HCT116 (cell line): ENCODE data around the gene SNTG2. TPM values are rescaled to one million over a fixed set of nuclear protein-coding genes. Genes with fewer than 3 reads are reported as not detected.

Experiments used
- ATAC-seq: fragments of 200-7000 bp; cut with Tn5 transposase; 2 replicates; pipeline ENCODE4 v1.9.1; 2020; ENCODE audit warnings: mild to moderate bottlenecking, moderate library complexity
- BruUV-seq: library from RNA; stranded (reverse); fragments of 400-500 nt; replicated peaks from 2 replicates; lab custom pipeline; 2021; lab: Mats Ljungman, UMichigan
- CTCF ChIA-PET: fragments of 300-600 bp; sonication (Branson Sonifier 250); formaldehyde crosslinking; loops from one replicate; lab custom pipeline; 2021; ENCODE audit warnings: antibody characterized with exemption; lab: Charles Lee
- POLR2A ChIA-PET: fragments of 300-600, 350-600 bp; sonication (Branson Sonifier 250); formaldehyde crosslinking; loops from one replicate; lab custom pipeline; 2021; ENCODE audit warnings: antibody characterized with exemption; lab: Charles Lee
- RAD21 ChIA-PET, 2 experiments: fragments of 300-600 bp; sonication (Branson Sonifier 250); formaldehyde crosslinking; loops; one replicate each; lab custom pipeline; 2023; ENCODE audit warnings: low total read pairs in 2 of 2; ENCODE audit not compliant: uncharacterized antibody in 2 of 2, unreplicated experiment in 2 of 2, low non-redundant PET in 1 of 2; lab: Charles Lee
- DNase-seq: peaks from one replicate; pipeline ENCODE4 v3.0.0-alpha.2; 2010; ENCODE audit warnings: low read depth, low spot score
- H2AFZ ChIP-seq: fragments of 200-600 bp; shearing (Covaris generic), sonication (generic); 2 replicates; pipeline ENCODE4 v1.6.1; 2017; ENCODE audit warnings: low read depth, mixed run types, mixed read lengths, antibody characterized with exemption, low read length; ENCODE audit not compliant: poor library complexity, severe bottlenecking
- H3K27ac ChIP-seq: 2 replicates; pipeline ENCODE4 v1.5.1; 2012; ENCODE audit warnings: low read depth, low read length
- H3K27me3 ChIP-seq: fragments of 200-600 bp; sonication (generic); 2 replicates; pipeline ENCODE4 v1.6.1; 2016; ENCODE audit warnings: mixed run types, low read length, mixed read lengths; ENCODE audit not compliant: insufficient read depth
- H3K36me3 ChIP-seq, 2 experiments: fragments of 200-500 bp in 1 of 2; fragments of 200-600 bp in 1 of 2; sonication (Bioruptor generic) in 1 of 2; sonication (generic) in 1 of 2; 2 replicates each; pipeline versions ENCODE4 v1.5.1 to v1.6.1; 2014 to 2016; ENCODE audit warnings: low read length in 2 of 2, inconsistent platforms in 1 of 2, mixed read lengths in 1 of 2, mixed run types in 1 of 2; ENCODE audit not compliant: insufficient read depth in 2 of 2, control insufficient read depth in 1 of 2
- H3K4me1 ChIP-seq, 2 experiments: fragments of 200-600 bp in 1 of 2; sonication (generic) in 1 of 2; 2 replicates each; pipeline versions ENCODE4 v1.5.1 to v1.6.1; 2012 to 2017; ENCODE audit warnings: low read length in 2 of 2, inconsistent platforms in 1 of 2, mild to moderate bottlenecking in 1 of 2, mixed read lengths in 1 of 2, mixed run types in 1 of 2, moderate library complexity in 1 of 2; ENCODE audit not compliant: insufficient read depth in 2 of 2, control insufficient read depth in 1 of 2
- H3K4me2 ChIP-seq: fragments of 200-600 bp; sonication (generic); 2 replicates; pipeline ENCODE4 v1.6.1; 2017; ENCODE audit warnings: mixed run types, low read length, mixed read lengths
- H3K4me3 ChIP-seq, 2 experiments: fragments of 200-600 bp in 1 of 2; sonication (generic) in 1 of 2; replicated peaks in 1 of 2; 2 replicates each; pipeline ENCODE4 v1.5.1; 2011 to 2016; ENCODE audit warnings: low read length in 2 of 2, control low read depth in 1 of 2, low read depth in 1 of 2, mild to moderate bottlenecking in 1 of 2, mixed read lengths in 1 of 2, mixed run types in 1 of 2
- H3K79me2 ChIP-seq: fragments of 200-600 bp; sonication (generic); 2 replicates; pipeline ENCODE4 v1.6.1; 2017; ENCODE audit warnings: mild to moderate bottlenecking, mixed run types, low read length, moderate library complexity, mixed read lengths; ENCODE audit not compliant: insufficient read depth
- H3K9ac ChIP-seq: fragments of 200-600 bp; sonication (generic); 2 replicates; pipeline ENCODE4 v1.6.1; 2016; ENCODE audit warnings: low read length, mixed read lengths
- H3K9me2 ChIP-seq: fragments of 200-600 bp; sonication (generic), shearing (Covaris generic); 2 replicates; pipeline ENCODE4 v1.6.1; 2017; ENCODE audit warnings: mixed run types, mild to moderate bottlenecking, moderate library complexity; ENCODE audit not compliant: insufficient read depth
- H3K9me3 ChIP-seq, 2 experiments: fragments of 200-500 bp in 1 of 2; fragments of 200-600 bp in 1 of 2; sonication (Bioruptor generic) in 1 of 2; sonication (generic) in 1 of 2; 2 replicates each; pipeline ENCODE4 v1.6.1; 2014 to 2017; ENCODE audit warnings: low read length in 2 of 2, mixed read lengths in 2 of 2, inconsistent platforms in 1 of 2, low read depth in 1 of 2, mild to moderate bottlenecking in 1 of 2, mixed run types in 1 of 2, moderate library complexity in 1 of 2; ENCODE audit not compliant: control insufficient read depth in 1 of 2, insufficient read depth in 1 of 2
- H4K20me1 ChIP-seq: fragments of 200-600 bp; sonication (generic), shearing (Covaris generic); 2 replicates; pipeline ENCODE4 v1.6.1; 2017; ENCODE audit warnings: mixed run types, mild to moderate bottlenecking, moderate library complexity; ENCODE audit not compliant: insufficient read depth
- CBX3 ChIP-seq: IDR thresholded peaks from 2 replicates; pipeline ENCODE4 v1.6.1; 2012; ENCODE audit warnings: low read depth
- CEBPB ChIP-seq: IDR thresholded peaks from 2 replicates; pipeline ENCODE4 v1.6.1; 2012; ENCODE audit warnings: low read depth
- ELF1 ChIP-seq: IDR thresholded peaks from 2 replicates; pipeline ENCODE4 v1.6.1; 2012; ENCODE audit warnings: low read depth, borderline replicate concordance
- EZH2 ChIP-seq: fragments of 200-600 bp; sonication (generic); IDR thresholded peaks from 2 replicates; pipeline ENCODE4 v1.6.1; 2017; ENCODE audit warnings: antibody characterized with exemption, mixed run types
- EZH2phosphoT487 ChIP-seq: fragments of 200-600 bp; IDR thresholded peaks from 2 replicates; pipeline ENCODE4 v1.6.1; 2018; ENCODE audit warnings: antibody characterized with exemption, borderline replicate concordance
- FOSL1 ChIP-seq: IDR thresholded peaks from 2 replicates; pipeline ENCODE4 v1.6.1; 2012; ENCODE audit warnings: low read depth
- POLR2A ChIP-seq: IDR thresholded peaks from 2 replicates; pipeline ENCODE4 v1.7.0; 2011; ENCODE audit warnings: borderline replicate concordance; ENCODE audit not compliant: insufficient read depth, insufficient read length; ENCODE audit errors: extremely low read depth
- POLR2AphosphoS5 ChIP-seq: IDR thresholded peaks from 2 replicates; pipeline ENCODE4 v1.6.1; 2011; ENCODE audit warnings: mild to moderate bottlenecking, low read depth, low read length, moderate library complexity
- RAD21 ChIP-seq: IDR thresholded peaks from 2 replicates; pipeline ENCODE4 v1.6.1; 2012; ENCODE audit warnings: low read depth, mild to moderate bottlenecking
- SIN3A ChIP-seq: IDR thresholded peaks from 2 replicates; pipeline ENCODE4 v1.6.1; 2012; ENCODE audit warnings: low read depth
- SRF ChIP-seq: IDR thresholded peaks from 2 replicates; pipeline ENCODE4 v1.6.1; 2012; ENCODE audit warnings: low read depth
- TCF7L2 ChIP-seq: IDR thresholded peaks from 2 replicates; pipeline ENCODE4 v1.7.0; 2011; ENCODE audit warnings: borderline replicate concordance, inconsistent platforms; ENCODE audit not compliant: insufficient read depth, insufficient read length; ENCODE audit errors: extremely low read depth
- YY1 ChIP-seq: IDR thresholded peaks from 2 replicates; pipeline ENCODE4 v1.6.1; 2011; ENCODE audit warnings: low read length, low read depth, moderate library complexity, mild to moderate bottlenecking; ENCODE audit not compliant: insufficient replicate concordance; ENCODE audit errors: extremely low read depth
- ZFX ChIP-seq: fragments of 450-650 bp; IDR thresholded peaks from 2 replicates; pipeline ENCODE4 v1.6.1; 2017
- ZNF274 ChIP-seq: fragments of 200-500 bp; sonication (Bioruptor generic); IDR thresholded peaks from 2 replicates; pipeline ENCODE4 v1.6.1; 2014; ENCODE audit warnings: mild to moderate bottlenecking, low read depth, low read length, inconsistent platforms
- intact Hi-C: fragments of 100-400 bp; cut with micrococcal nuclease; formaldehyde crosslinking; loops from 2 replicates; pipeline ENCODE4 v1.10.0; 2022
- total RNA-seq: library from RNA; stranded (reverse); gene quantifications from one replicate; pipeline ENCODE4 v1.2.1, GENCODE V29; 2021; ENCODE audit not compliant: unreplicated experiment
- TF ChIP-seq, protein P1 (sequence below), 3 experiments: fragments of 200-600 bp in 1 of 3; sonication (generic) in 1 of 3; IDR thresholded peaks in 2 of 3; conservative IDR thresholded peaks in 1 of 3; 2 replicates each; pipeline ENCODE4 v1.5.1; 2012 to 2017; ENCODE audit warnings: low read depth in 2 of 3, low read length in 2 of 3, antibody characterized with exemption in 1 of 3, borderline replicate concordance in 1 of 3, control low read depth in 1 of 3, mild to moderate bottlenecking in 1 of 3, mixed read lengths in 1 of 3, mixed run types in 1 of 3, moderate library complexity in 1 of 3; ENCODE audit not compliant: insufficient read depth in 1 of 3
- TF ChIP-seq, protein P2 (sequence below): IDR thresholded peaks from 2 replicates; pipeline ENCODE4 v1.6.1; 2012; ENCODE audit warnings: low read depth
- TF ChIP-seq, protein P3 (sequence below): IDR thresholded peaks from 2 replicates; pipeline ENCODE4 v1.6.1; 2012
- TF ChIP-seq, protein P4 (sequence below): IDR thresholded peaks from 2 replicates; pipeline ENCODE4 v1.6.1; 2011; ENCODE audit warnings: mild to moderate bottlenecking, low read length, moderate library complexity; ENCODE audit not compliant: insufficient replicate concordance; ENCODE audit errors: extremely low read depth

Gene SNTG2
- total RNA-seq, 1 experiment from 2014 or later: not detected

DNA sequence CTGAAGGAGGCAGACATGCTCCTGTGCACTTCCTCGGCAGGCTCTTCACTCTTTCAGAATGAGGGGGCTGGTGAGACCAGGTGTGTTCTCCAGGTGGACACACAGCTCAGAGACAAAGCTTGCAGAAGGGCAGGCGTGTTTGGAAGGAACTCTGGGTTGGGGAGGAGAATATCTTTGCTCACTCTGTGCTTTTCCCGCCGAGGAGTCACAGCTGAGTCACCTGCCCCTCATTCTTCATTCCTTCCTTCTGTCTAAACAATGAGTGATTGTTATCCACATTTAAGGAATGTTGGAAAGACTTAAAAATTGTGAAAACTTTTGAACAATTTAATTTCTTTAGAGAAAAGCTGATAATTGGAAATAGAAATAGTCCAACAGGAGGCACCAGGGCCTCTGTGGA, 336.3 kb downstream of the SNTG2 start:
- ATAC-seq (no peak), DNase-seq (no peak)
- H3K4me3 ChIP-seq: no peak overlapping the region
- H3K9me3 ChIP-seq: no peaks in the 10 kb centered on the region
- H3K4me1 ChIP-seq: no peaks in the 10 kb centered on the region; a peak in 1 of 4 replicates
- no peak overlapping the region for H3K27ac ChIP-seq
- H3K27me3 ChIP-seq: 0 out of 2 replicates have a peak, but pooled peaks cover 4% of the 10 kb centered on the region
- BruUV-seq: no TSS peak
- ChIA-PET CTCF (no interaction called here), RAD21 (no interaction called here), POLR2A (no interaction called here)
- no peaks in the 10 kb centered on the region for H3K9me2 ChIP-seq
- H3K36me3 ChIP-seq: no peaks in the 10 kb centered on the region
- intact Hi-C loops: no loop called here
- H3K4me2 ChIP-seq: no peak overlapping the region
- no peaks in the 10 kb centered on the region for H4K20me1 ChIP-seq
- H3K79me2 ChIP-seq: no peaks in the 10 kb centered on the region
- no peak overlapping the region for H2AFZ ChIP-seq
- no peak for TF ChIP-seq TCF7L2
- TF ChIP-seq, protein P1, sequence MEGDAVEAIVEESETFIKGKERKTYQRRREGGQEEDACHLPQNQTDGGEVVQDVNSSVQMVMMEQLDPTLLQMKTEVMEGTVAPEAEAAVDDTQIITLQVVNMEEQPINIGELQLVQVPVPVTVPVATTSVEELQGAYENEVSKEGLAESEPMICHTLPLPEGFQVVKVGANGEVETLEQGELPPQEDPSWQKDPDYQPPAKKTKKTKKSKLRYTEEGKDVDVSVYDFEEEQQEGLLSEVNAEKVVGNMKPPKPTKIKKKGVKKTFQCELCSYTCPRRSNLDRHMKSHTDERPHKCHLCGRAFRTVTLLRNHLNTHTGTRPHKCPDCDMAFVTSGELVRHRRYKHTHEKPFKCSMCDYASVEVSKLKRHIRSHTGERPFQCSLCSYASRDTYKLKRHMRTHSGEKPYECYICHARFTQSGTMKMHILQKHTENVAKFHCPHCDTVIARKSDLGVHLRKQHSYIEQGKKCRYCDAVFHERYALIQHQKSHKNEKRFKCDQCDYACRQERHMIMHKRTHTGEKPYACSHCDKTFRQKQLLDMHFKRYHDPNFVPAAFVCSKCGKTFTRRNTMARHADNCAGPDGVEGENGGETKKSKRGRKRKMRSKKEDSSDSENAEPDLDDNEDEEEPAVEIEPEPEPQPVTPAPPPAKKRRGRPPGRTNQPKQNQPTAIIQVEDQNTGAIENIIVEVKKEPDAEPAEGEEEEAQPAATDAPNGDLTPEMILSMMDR (IDR thresholded peaks at IDR 0.05 in 2 of 3, conservative IDR thresholded peaks at IDR 0.05 in 1 of 3; ENCODE audit: borderline replicate concordance in 1 of 3, insufficient read depth in 1 of 3, low read depth in 2 of 3, low read length in 2 of 3): no peak
- TF ChIP-seq YY1: no peak
- TF ChIP-seq POLR2A: no peak
- TF ChIP-seq POLR2AphosphoS5: no peak
- TF ChIP-seq ELF1: no peak
- no peak for TF ChIP-seq RAD21
- TF ChIP-seq, protein P2, sequence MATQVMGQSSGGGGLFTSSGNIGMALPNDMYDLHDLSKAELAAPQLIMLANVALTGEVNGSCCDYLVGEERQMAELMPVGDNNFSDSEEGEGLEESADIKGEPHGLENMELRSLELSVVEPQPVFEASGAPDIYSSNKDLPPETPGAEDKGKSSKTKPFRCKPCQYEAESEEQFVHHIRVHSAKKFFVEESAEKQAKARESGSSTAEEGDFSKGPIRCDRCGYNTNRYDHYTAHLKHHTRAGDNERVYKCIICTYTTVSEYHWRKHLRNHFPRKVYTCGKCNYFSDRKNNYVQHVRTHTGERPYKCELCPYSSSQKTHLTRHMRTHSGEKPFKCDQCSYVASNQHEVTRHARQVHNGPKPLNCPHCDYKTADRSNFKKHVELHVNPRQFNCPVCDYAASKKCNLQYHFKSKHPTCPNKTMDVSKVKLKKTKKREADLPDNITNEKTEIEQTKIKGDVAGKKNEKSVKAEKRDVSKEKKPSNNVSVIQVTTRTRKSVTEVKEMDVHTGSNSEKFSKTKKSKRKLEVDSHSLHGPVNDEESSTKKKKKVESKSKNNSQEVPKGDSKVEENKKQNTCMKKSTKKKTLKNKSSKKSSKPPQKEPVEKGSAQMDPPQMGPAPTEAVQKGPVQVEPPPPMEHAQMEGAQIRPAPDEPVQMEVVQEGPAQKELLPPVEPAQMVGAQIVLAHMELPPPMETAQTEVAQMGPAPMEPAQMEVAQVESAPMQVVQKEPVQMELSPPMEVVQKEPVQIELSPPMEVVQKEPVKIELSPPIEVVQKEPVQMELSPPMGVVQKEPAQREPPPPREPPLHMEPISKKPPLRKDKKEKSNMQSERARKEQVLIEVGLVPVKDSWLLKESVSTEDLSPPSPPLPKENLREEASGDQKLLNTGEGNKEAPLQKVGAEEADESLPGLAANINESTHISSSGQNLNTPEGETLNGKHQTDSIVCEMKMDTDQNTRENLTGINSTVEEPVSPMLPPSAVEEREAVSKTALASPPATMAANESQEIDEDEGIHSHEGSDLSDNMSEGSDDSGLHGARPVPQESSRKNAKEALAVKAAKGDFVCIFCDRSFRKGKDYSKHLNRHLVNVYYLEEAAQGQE: no peak
- no peak for TF ChIP-seq FOSL1
- TF ChIP-seq SRF: no peak
- no peak for TF ChIP-seq CBX3
- no peak for TF ChIP-seq ZNF274
- no peak for TF ChIP-seq EZH2
- TF ChIP-seq ZFX: no peak
- no peak for TF ChIP-seq EZH2phosphoT487
- TF ChIP-seq, protein P3, sequence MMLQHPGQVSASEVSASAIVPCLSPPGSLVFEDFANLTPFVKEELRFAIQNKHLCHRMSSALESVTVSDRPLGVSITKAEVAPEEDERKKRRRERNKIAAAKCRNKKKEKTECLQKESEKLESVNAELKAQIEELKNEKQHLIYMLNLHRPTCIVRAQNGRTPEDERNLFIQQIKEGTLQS: no peak
- TF ChIP-seq SIN3A: no peak
- TF ChIP-seq CEBPB: no peak
- TF ChIP-seq, protein P4, sequence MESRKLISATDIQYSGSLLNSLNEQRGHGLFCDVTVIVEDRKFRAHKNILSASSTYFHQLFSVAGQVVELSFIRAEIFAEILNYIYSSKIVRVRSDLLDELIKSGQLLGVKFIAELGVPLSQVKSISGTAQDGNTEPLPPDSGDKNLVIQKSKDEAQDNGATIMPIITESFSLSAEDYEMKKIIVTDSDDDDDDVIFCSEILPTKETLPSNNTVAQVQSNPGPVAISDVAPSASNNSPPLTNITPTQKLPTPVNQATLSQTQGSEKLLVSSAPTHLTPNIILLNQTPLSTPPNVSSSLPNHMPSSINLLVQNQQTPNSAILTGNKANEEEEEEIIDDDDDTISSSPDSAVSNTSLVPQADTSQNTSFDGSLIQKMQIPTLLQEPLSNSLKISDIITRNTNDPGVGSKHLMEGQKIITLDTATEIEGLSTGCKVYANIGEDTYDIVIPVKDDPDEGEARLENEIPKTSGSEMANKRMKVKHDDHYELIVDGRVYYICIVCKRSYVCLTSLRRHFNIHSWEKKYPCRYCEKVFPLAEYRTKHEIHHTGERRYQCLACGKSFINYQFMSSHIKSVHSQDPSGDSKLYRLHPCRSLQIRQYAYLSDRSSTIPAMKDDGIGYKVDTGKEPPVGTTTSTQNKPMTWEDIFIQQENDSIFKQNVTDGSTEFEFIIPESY: no peak
- no peak overlapping the region for H3K9ac ChIP-seq
